ENCODE results near the gene SOAT2. TPM values are rescaled to one million over a fixed set of nuclear protein-coding genes. Genes with fewer than 3 reads are reported as not detected.
A peak's percentile ranks its signal among the peaks of the same experiment; 100 is the strongest.

The SOAT2 gene
- total RNA-seq, 4 donors from 2014 or later: 0.31 TPM; not detected in 3

DNA sequence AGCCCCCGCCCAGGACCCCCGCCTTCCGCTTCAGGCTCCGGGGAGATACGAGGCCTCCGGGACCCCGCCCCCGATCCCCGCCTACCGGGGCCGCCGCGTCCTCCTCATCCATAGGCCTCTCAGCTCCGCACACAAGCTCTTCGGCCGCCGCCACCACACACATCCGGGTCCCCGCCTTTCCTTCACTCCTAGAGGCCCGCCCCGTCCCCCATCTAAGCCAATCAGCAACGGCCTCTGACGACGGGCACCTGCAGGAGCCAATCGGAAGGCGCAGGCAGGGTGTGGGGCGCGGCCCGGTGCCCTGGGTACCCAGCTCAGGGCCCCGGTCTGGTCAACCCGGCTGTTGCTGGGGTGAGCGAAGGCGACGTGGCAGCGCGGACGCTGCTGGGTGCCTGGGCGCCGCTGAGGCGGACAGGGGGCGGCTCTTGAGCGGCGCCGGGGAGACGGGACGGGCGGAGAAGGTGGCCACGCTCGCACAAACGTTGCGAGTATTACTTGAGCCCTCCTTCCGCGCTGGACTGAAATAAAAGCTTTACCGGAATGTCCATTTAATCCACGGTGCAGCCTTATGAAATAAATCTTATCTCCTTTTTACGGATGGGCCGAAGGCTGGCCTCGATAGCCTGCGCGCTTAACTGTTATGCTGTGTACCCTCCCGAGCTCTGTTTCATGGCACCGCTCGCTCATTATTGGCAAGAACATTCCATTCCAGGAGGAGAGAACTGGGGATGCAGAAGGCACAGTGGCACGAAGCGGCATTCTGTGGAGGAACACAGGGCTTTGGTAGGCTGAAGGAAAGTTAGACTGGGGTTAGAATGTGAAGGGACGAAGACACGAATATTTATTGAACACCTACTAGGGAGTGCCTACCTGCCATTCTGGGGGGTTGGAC lies 23.8 kb upstream of the SOAT2 start, which contains the start of gene SPRYD3:
SPRYD3 (minus strand) TSS at position 165 of the 892 bp plus-strand sequence; CDS start at position 108, 57 bp downstream.
- Histone ChIP-seq H3K4me1 (peaks cover 0 to 59% (median 31%) of the 10 kb centered on the region in 3 donors), H3K27ac (peak within 1 kb of the TSS; percentile 82 to 96 (median 92)), H3K27me3 (no peaks in the 10 kb centered on the region), H3K4me3 (peak within 1 kb of the TSS; percentile 63 to 77), H3K36me3 (peaks cover 0 to 34% of the 10 kb centered on the region in 2 donors), H3K9me3 (no peaks in the 10 kb centered on the region)
- TF ChIP-seq POLR2A (IDR thresholded peaks at IDR 0.05) (peak; percentile 94 to 95), POLR2AphosphoS5 (IDR thresholded peaks at IDR 0.05) (peak; percentile 95), EP300 (IDR thresholded peaks at IDR 0.05) (no peak)
- 5 to 6% methylated on average over 3 to 18 of the region's 67 CpGs for WGBS, 2 donors (ENCODE audit: low coverage in 1 of 2)
- peak; percentile 99 for ATAC-seq

DNA sequence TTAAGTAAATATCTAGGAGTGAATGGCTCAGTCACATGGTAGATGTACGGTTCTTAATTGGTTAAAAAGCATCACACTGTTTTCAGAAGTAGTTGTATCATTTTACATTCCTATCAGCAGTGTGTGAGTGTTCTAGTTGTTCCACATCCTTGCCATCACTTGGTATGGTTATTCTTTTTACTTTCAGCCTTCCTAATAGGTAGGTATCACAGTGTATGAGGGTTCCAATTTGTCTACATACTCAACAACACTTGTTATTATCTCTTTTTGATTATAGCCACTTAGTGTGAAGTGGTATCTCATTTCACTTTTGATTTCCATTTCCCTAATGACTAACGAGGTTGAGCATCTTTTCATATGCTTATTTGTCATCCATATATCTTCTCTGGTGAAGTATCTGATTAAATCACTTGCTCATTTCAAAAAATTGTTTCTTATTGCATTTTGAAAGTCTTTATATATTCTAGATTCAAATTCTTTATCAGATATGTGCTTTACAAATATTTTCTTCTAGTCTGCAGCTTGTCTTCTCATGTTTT lies 20.6 kb upstream of the SOAT2 start:
- Histone ChIP-seq H3K27me3 (no peaks in the 10 kb centered on the region), H3K4me3 (no peak overlapping the region), H3K27ac (no peak overlapping the region), H3K4me1 (peaks cover 0 to 26% (median 20%) of the 10 kb centered on the region in 3 donors), H3K9me3 (no peaks in the 10 kb centered on the region), H3K36me3 (peaks cover 0 to 1% of the 10 kb centered on the region in 2 donors)
- WGBS, 2 donors (ENCODE audit: low coverage in 1 of 2): 74 to 80% methylated on average over 2 of the region's 2 CpGs
- no peak for ATAC-seq
- TF ChIP-seq EP300 (IDR thresholded peaks at IDR 0.05): no peak
- no peak for TF ChIP-seq POLR2A (IDR thresholded peaks at IDR 0.05)
- TF ChIP-seq, protein P1, sequence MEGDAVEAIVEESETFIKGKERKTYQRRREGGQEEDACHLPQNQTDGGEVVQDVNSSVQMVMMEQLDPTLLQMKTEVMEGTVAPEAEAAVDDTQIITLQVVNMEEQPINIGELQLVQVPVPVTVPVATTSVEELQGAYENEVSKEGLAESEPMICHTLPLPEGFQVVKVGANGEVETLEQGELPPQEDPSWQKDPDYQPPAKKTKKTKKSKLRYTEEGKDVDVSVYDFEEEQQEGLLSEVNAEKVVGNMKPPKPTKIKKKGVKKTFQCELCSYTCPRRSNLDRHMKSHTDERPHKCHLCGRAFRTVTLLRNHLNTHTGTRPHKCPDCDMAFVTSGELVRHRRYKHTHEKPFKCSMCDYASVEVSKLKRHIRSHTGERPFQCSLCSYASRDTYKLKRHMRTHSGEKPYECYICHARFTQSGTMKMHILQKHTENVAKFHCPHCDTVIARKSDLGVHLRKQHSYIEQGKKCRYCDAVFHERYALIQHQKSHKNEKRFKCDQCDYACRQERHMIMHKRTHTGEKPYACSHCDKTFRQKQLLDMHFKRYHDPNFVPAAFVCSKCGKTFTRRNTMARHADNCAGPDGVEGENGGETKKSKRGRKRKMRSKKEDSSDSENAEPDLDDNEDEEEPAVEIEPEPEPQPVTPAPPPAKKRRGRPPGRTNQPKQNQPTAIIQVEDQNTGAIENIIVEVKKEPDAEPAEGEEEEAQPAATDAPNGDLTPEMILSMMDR (IDR thresholded peaks at IDR 0.05): no peak
- no peak for TF ChIP-seq POLR2AphosphoS5 (IDR thresholded peaks at IDR 0.05)

DNA sequence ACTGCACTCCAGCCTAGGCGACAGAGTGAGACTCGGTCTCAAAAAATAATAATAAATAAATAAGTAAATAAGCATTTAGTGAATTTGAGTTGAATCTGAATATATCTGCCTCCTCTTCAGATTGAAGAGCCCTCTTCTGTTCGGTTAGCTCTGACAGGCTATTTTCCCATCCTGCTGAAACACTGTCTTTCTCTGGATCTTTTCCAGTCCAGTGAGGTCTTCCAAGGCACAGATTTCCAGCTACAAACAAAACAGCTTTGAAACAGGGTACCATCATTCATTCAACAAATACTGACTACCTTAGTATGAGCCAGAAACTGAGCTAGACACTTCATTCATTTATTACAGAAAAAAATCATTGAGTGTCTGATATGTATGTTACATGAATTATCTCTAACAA lies 16.9 kb upstream of the SOAT2 start:
- H3K9me3 ChIP-seq: no peaks in the 10 kb centered on the region
- no peaks in the 10 kb centered on the region for H3K27me3 ChIP-seq
- no peak for ATAC-seq
- 90 to 100% methylated on average over 1 to 3 of the region's 3 CpGs for WGBS, 2 donors (ENCODE audit: low coverage in 1 of 2)
- H3K4me3 ChIP-seq: no peak overlapping the region
- TF ChIP-seq, protein P1 (IDR thresholded peaks at IDR 0.05): no peak
- TF ChIP-seq POLR2AphosphoS5 (IDR thresholded peaks at IDR 0.05) (no peak), POLR2A (IDR thresholded peaks at IDR 0.05) (no peak), EP300 (IDR thresholded peaks at IDR 0.05) (no peak)
- no peaks in the 10 kb centered on the region for H3K36me3 ChIP-seq
- H3K27ac ChIP-seq: no peak overlapping the region
- H3K4me1 ChIP-seq: peaks cover 0 to 6% (median 0%) of the 10 kb centered on the region in 3 donors

DNA sequence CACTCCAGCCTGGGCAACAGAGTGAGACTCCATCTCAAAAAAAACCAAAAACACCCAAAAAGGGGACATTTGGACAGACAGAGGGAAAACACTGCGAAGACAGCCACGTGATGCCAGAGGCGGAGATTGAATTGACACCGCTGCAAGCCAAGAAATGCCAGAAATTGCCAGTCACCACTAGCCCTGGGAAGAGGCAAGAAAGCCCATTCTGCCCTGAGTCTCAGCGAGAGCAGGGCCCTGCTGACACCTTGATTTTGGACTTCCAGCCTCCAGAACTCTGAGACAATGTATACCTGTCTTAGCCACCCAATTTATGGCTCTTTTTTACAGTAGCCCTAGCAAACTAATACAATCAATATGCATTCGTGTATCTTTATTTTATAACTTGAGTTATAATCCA lies 13.2 kb upstream of the SOAT2 start:
- H3K36me3 ChIP-seq: no peaks in the 10 kb centered on the region
- H3K27me3 ChIP-seq: no peaks in the 10 kb centered on the region
- no peak overlapping the region for H3K27ac ChIP-seq
- no peaks in the 10 kb centered on the region for H3K9me3 ChIP-seq
- WGBS, 2 donors (ENCODE audit: low coverage in 1 of 2): 95% methylated on average over 2 to 6 of the region's 6 CpGs
- peaks cover 0 to 21% (median 0%) of the 10 kb centered on the region in 3 donors for H3K4me1 ChIP-seq
- TF ChIP-seq EP300 (IDR thresholded peaks at IDR 0.05) (no peak), POLR2AphosphoS5 (IDR thresholded peaks at IDR 0.05) (no peak), POLR2A (IDR thresholded peaks at IDR 0.05) (no peak)
- TF ChIP-seq, protein P1 (IDR thresholded peaks at IDR 0.05): no peak
- no peak overlapping the region for H3K4me3 ChIP-seq
- ATAC-seq: no peak

DNA sequence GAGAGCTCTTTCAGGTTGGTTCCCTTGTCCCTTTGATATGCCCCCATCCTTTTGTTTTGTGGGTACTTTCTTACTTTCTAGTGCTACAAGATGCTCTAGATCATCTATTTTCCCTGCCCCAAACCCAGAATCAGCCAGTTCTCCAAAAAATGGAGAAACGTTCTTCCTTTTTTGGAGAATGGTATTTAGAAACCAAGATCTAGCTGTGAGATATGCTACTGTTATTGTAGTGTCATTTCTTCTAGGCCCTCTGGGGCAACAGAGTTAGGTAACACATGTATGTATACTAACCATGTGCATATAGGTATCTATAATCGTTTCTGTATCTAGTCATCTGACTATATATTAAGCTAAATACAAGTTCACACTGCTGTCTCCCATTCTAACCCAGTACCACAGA lies 12.7 kb upstream of the SOAT2 start:
- Histone ChIP-seq H3K9me3 (no peaks in the 10 kb centered on the region), H3K4me3 (no peak overlapping the region), H3K36me3 (no peaks in the 10 kb centered on the region), H3K27ac (no peak overlapping the region), H3K27me3 (no peaks in the 10 kb centered on the region), H3K4me1 (peaks cover 0 to 25% (median 0%) of the 10 kb centered on the region in 3 donors)
- TF ChIP-seq POLR2A (IDR thresholded peaks at IDR 0.05) (no peak), POLR2AphosphoS5 (IDR thresholded peaks at IDR 0.05) (no peak), EP300 (IDR thresholded peaks at IDR 0.05) (no peak)
- no peak for ATAC-seq
- 45 to 66% methylated on average over 2 of the region's 2 CpGs for WGBS, 2 donors (ENCODE audit: low coverage in 1 of 2)

Measured in gastroesophageal sphincter (tissue), 4 donors.